Neural cell (in vitro differentiated cells): ENCODE data around the gene SOX18. TPM values are rescaled to one million over a fixed set of nuclear protein-coding genes. Genes with fewer than 3 reads are reported as not detected.

Experiments
- H2AFZ ChIP-seq: fragments of 200-600, 300-800 bp; sonication (generic), shearing (Covaris generic); 2 replicates; pipeline ENCODE4 v1.6.0; 2014; ENCODE audit warnings: low read depth, mild to moderate bottlenecking, antibody characterized with exemption, low read length, moderate library complexity
- H3F3A ChIP-seq: fragments of 200-600 bp; shearing (Covaris generic); 2 replicates; pipeline ENCODE4 v1.6.1; 2016; ENCODE audit warnings: mild to moderate bottlenecking, moderate library complexity, mixed read lengths, antibody characterized with exemption, low read length; ENCODE audit not compliant: insufficient read depth, poor library complexity, severe bottlenecking
- H3K27ac ChIP-seq: fragments of 200-600, 300-800 bp; sonication (generic), shearing (Covaris generic); 2 replicates; pipeline ENCODE4 v1.5.1; 2014; ENCODE audit warnings: mild to moderate bottlenecking, low read length, moderate library complexity
- H3K27me3 ChIP-seq: fragments of 300-800, 200-600 bp; sonication (generic), shearing (Covaris generic); 2 replicates; pipeline ENCODE4 v1.6.0; 2014; ENCODE audit warnings: mild to moderate bottlenecking, low read depth, low read length, moderate library complexity; ENCODE audit not compliant: insufficient read depth
- H3K36me3 ChIP-seq: fragments of 300-800, 200-600 bp; sonication (generic), shearing (Covaris generic); 2 replicates; pipeline ENCODE4 v1.5.1; 2014; ENCODE audit warnings: mild to moderate bottlenecking, antibody characterized with exemption, low read length, moderate library complexity; ENCODE audit not compliant: insufficient read depth
- H3K4me2 ChIP-seq: fragments of 300-800, 200-600 bp; sonication (generic), shearing (Covaris generic); 2 replicates; pipeline ENCODE4 v1.6.0; 2014; ENCODE audit warnings: mild to moderate bottlenecking, low read length
- H3K4me3 ChIP-seq: fragments of 300-800, 200-600 bp; sonication (generic), shearing (Covaris generic); 2 replicates; pipeline ENCODE4 v1.5.1; 2014; ENCODE audit warnings: mild to moderate bottlenecking, low read length, moderate library complexity
- H3K79me2 ChIP-seq: fragments of 200-600 bp; shearing (Covaris generic); replicated peaks from 2 replicates; pipeline ENCODE4 v1.6.0; 2014; ENCODE audit warnings: mild to moderate bottlenecking, low read length, moderate library complexity; ENCODE audit not compliant: insufficient read depth
- H3K9ac ChIP-seq: fragments of 300-800, 200-600 bp; sonication (generic), shearing (Covaris generic); 2 replicates; pipeline ENCODE4 v1.6.1; 2016; ENCODE audit warnings: mild to moderate bottlenecking, low read length, mixed read lengths
- H3K9me2 ChIP-seq: fragments of 200-600 bp; shearing (Covaris generic); 2 replicates; pipeline ENCODE4 v1.6.1; 2016; ENCODE audit warnings: mild to moderate bottlenecking, low read length, mixed read lengths; ENCODE audit not compliant: insufficient read depth
- H3K9me3 ChIP-seq: fragments of 200-600, 300-800 bp; sonication (generic), shearing (Covaris generic); 2 replicates; pipeline ENCODE4 v1.6.1; 2016; ENCODE audit warnings: mild to moderate bottlenecking, mixed run types, low read length, moderate library complexity, mixed read lengths
- H4K20me1 ChIP-seq: fragments of 200-600 bp; shearing (Covaris generic); 2 replicates; pipeline ENCODE4 v1.6.1; 2016; ENCODE audit warnings: mild to moderate bottlenecking, mixed run types; ENCODE audit not compliant: insufficient read depth
- EP300 ChIP-seq: fragments of 450-650 bp; conservative IDR thresholded peaks from 2 replicates; pipeline ENCODE4 v1.6.1; 2014; ENCODE audit warnings: antibody characterized with exemption, mild to moderate bottlenecking, moderate library complexity; ENCODE audit not compliant: poor library complexity, severe bottlenecking
- EZH2 ChIP-seq: fragments of 200-600, 300-800 bp; shearing (Covaris generic), sonication (generic); IDR thresholded peaks from 2 replicates; pipeline ENCODE4 v1.6.1; 2014; ENCODE audit warnings: antibody characterized with exemption, low read length, borderline replicate concordance, mild to moderate bottlenecking; ENCODE audit not compliant: insufficient read depth, poor library complexity, severe bottlenecking
- MXI1 ChIP-seq: fragments of 450-650 bp; conservative IDR thresholded peaks from 2 replicates; pipeline ENCODE4 v1.6.1; 2014; ENCODE audit warnings: antibody characterized with exemption, mild to moderate bottlenecking; ENCODE audit not compliant: poor library complexity, severe bottlenecking
- POLR2AphosphoS5 ChIP-seq: IDR thresholded peaks from 2 replicates; pipeline ENCODE4 v1.6.1; 2012
- RAD21 ChIP-seq: fragments of 450-650 bp; conservative IDR thresholded peaks from 2 replicates; pipeline ENCODE4 v1.6.1; 2014; ENCODE audit warnings: antibody characterized with exemption, mild to moderate bottlenecking, moderate library complexity
- SMC3 ChIP-seq: fragments of 450-650 bp; conservative IDR thresholded peaks from 2 replicates; pipeline ENCODE4 v1.6.1; 2014; ENCODE audit warnings: antibody characterized with exemption, mild to moderate bottlenecking, moderate library complexity; ENCODE audit not compliant: poor library complexity
- TAF1 ChIP-seq: IDR thresholded peaks from 2 replicates; pipeline ENCODE4 v1.6.1; 2012; ENCODE audit warnings: low read depth
- polyA minus RNA-seq: library from RNA; depleted of rRNA, polyadenylated mRNA; stranded (reverse); fragments of >200 nt; gene quantifications from 2 replicates; pipeline ENCODE4 v1.2.3, GENCODE V29; 2014
- polyA plus RNA-seq: library from polyadenylated mRNA; depleted of rRNA; stranded (reverse); fragments of >200 nt; gene quantifications from 2 replicates; pipeline ENCODE4 v1.2.3, GENCODE V29; 2014
- TF ChIP-seq, protein P1 (sequence below): IDR thresholded peaks from 2 replicates; pipeline ENCODE4 v1.6.1; 2012; ENCODE audit warnings: borderline replicate concordance
- TF ChIP-seq, protein P2 (sequence below): fragments of 450-650 bp; IDR thresholded peaks from 2 replicates; pipeline ENCODE4 v1.5.1; 2014; ENCODE audit warnings: antibody characterized with exemption, mild to moderate bottlenecking, moderate library complexity; ENCODE audit not compliant: poor library complexity, severe bottlenecking

The SOX18 gene
- 0.12 TPM in 1 of 2 replicates, not detected in the other for polyA plus RNA-seq
- polyA minus RNA-seq = not detected in 2 replicates

DNA sequence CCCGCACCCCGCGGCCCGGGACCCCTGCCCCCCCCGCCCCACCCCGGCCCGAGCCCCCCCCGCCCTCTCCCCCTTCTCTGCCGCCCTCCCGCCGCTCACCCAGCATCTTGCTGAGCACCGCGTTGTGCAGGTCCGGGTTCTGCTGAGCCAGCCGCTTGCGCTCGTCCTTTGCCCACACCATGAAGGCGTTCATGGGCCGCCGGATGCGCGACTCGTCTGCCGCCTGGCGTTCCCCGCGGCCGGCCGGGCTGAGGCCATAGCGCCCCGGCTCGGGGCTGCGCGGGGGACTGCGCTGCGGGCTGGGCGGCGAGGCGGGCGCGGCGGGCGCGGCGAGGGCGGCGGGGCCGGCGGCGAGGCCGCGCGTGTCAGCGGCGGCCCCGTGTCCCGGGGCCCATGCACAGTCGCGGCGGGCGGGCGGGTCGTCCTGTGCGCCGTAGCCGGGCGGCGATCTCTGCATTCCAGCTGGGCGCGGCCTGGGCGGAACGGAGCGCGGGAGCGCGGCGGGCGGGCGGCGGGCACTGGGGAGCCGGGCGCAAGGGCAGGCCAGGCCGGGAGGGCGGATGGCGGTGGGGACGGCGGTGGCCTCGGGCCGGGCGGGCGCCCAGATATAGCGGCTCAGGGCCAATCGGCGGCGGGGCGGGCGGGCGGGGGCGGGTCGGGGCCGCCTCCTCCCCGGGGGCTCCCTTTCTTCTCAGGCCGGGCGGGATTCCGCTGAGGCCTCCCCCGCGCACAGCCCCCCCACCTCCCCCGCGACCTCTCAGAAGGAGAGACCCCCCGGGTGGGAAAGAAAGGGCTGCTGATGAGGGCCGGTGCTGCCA is at the start of gene SOX18:
SOX18 (minus strand) TSS at position 580 of the 818 bp plus-strand sequence; CDS start at position 457, 123 bp downstream.
- no peaks in the 10 kb centered on the region for H3F3A ChIP-seq
- H3K36me3 ChIP-seq = no peaks in the 10 kb centered on the region
- no peaks in the 10 kb centered on the region for H4K20me1 ChIP-seq
- H3K9me3 ChIP-seq = no peaks in the 10 kb centered on the region
- peaks cover 75% of the 10 kb centered on the region for H3K27me3 ChIP-seq
- H3K4me2 ChIP-seq = no peak within 1 kb of the TSS
- TF ChIP-seq TAF1 (no peak), MXI1 (no peak), EZH2 (no peak), SMC3 (no peak), POLR2AphosphoS5 (no peak), RAD21 (no peak), EP300 (no peak)
- TF ChIP-seq, protein P1, sequence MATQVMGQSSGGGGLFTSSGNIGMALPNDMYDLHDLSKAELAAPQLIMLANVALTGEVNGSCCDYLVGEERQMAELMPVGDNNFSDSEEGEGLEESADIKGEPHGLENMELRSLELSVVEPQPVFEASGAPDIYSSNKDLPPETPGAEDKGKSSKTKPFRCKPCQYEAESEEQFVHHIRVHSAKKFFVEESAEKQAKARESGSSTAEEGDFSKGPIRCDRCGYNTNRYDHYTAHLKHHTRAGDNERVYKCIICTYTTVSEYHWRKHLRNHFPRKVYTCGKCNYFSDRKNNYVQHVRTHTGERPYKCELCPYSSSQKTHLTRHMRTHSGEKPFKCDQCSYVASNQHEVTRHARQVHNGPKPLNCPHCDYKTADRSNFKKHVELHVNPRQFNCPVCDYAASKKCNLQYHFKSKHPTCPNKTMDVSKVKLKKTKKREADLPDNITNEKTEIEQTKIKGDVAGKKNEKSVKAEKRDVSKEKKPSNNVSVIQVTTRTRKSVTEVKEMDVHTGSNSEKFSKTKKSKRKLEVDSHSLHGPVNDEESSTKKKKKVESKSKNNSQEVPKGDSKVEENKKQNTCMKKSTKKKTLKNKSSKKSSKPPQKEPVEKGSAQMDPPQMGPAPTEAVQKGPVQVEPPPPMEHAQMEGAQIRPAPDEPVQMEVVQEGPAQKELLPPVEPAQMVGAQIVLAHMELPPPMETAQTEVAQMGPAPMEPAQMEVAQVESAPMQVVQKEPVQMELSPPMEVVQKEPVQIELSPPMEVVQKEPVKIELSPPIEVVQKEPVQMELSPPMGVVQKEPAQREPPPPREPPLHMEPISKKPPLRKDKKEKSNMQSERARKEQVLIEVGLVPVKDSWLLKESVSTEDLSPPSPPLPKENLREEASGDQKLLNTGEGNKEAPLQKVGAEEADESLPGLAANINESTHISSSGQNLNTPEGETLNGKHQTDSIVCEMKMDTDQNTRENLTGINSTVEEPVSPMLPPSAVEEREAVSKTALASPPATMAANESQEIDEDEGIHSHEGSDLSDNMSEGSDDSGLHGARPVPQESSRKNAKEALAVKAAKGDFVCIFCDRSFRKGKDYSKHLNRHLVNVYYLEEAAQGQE = no peak
- TF ChIP-seq, protein P2, sequence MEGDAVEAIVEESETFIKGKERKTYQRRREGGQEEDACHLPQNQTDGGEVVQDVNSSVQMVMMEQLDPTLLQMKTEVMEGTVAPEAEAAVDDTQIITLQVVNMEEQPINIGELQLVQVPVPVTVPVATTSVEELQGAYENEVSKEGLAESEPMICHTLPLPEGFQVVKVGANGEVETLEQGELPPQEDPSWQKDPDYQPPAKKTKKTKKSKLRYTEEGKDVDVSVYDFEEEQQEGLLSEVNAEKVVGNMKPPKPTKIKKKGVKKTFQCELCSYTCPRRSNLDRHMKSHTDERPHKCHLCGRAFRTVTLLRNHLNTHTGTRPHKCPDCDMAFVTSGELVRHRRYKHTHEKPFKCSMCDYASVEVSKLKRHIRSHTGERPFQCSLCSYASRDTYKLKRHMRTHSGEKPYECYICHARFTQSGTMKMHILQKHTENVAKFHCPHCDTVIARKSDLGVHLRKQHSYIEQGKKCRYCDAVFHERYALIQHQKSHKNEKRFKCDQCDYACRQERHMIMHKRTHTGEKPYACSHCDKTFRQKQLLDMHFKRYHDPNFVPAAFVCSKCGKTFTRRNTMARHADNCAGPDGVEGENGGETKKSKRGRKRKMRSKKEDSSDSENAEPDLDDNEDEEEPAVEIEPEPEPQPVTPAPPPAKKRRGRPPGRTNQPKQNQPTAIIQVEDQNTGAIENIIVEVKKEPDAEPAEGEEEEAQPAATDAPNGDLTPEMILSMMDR = no peak
- H3K9me2 ChIP-seq = no peaks in the 10 kb centered on the region
- no peak within 1 kb of the TSS for H3K27ac ChIP-seq
- H3K79me2 ChIP-seq = no peaks in the 10 kb centered on the region
- H3K4me3 ChIP-seq = peak within 1 kb of the TSS; percentile 40
- no peak within 1 kb of the TSS for H3K9ac ChIP-seq
- no peak within 1 kb of the TSS for H2AFZ ChIP-seq

DNA sequence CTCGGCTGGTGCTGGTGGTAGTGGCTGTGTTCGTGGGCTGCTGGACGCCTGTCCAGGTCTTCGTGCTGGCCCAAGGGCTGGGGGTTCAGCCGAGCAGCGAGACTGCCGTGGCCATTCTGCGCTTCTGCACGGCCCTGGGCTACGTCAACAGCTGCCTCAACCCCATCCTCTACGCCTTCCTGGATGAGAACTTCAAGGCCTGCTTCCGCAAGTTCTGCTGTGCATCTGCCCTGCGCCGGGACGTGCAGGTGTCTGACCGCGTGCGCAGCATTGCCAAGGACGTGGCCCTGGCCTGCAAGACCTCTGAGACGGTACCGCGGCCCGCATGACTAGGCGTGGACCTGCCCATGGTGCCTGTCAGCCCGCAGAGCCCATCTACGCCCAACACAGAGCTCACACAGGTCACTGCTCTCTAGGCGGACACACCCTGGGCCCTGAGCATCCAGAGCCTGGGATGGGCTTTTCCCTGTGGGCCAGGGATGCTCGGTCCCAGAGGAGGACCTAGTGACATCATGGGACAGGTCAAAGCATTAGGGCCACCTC is 49.1 kb upstream of the SOX18 start:
- no peak overlapping the region for H3K9ac ChIP-seq
- no peaks in the 10 kb centered on the region for H3K36me3 ChIP-seq
- no peak for TF ChIP-seq SMC3
- no peak overlapping the region for H3K27ac ChIP-seq
- no peak overlapping the region for H3K4me3 ChIP-seq
- H3K27me3 ChIP-seq = no peaks in the 10 kb centered on the region
- H3K4me2 ChIP-seq = no peak overlapping the region
- H4K20me1 ChIP-seq = no peaks in the 10 kb centered on the region
- no peaks in the 10 kb centered on the region for H3K79me2 ChIP-seq
- no peaks in the 10 kb centered on the region for H3K9me3 ChIP-seq
- no peaks in the 10 kb centered on the region for H3K9me2 ChIP-seq
- no peaks in the 10 kb centered on the region for H3F3A ChIP-seq
- no peak overlapping the region for H2AFZ ChIP-seq
